Islet precursor cell (in vitro differentiated cells): ENCODE data around the gene TCF23.
A peak's percentile ranks its signal among the peaks of the same experiment; 100 is the strongest.
"Not testable (repeated sequence)": the region's sequence is repeated elsewhere in the genome, so short reads cannot be mapped to it uniquely, and the experiment has no call there.

Experiments
- DNase-seq: peaks from one replicate; pipeline ENCODE4 v3.0.0-alpha.2; 2018

Gene TCF23

GRCh38 chr2:27155069-27155520, 6.3 kb downstream of the TCF23 start:
- no peak for DNase-seq

GRCh38 chr2:27158468-27158867, 9.7 kb downstream of the TCF23 start:
- DNase-seq: no peak

- no peak for DNase-seq
These were observed 10.5 kb downstream of the TCF23 start for GRCh38 chr2:27159271-27159670.

- no peak for DNase-seq
These were observed 11.4 kb downstream of the TCF23 start for GRCh38 chr2:27160191-27160590.

- no peak for DNase-seq
These were observed 13.6 kb downstream of the TCF23 start for GRCh38 chr2:27162151-27163121.

GRCh38 chr2:27164960-27165763, 16.4 kb downstream of the TCF23 start:
- DNase-seq: no peak

GRCh38 chr2:27170581-27171337, 22.0 kb downstream of the TCF23 start:
- DNase-seq: no peak

- no peak for DNase-seq
These were observed 22.6 kb downstream of the TCF23 start for GRCh38 chr2:27171351-27171848.

GRCh38 chr2:27174638-27175037, 25.8 kb downstream of the TCF23 start:
- no peak for DNase-seq

GRCh38 chr2:27175330-27175729, 26.5 kb downstream of the TCF23 start:
- DNase-seq: no peak

- not testable (repeated sequence) for DNase-seq
These were observed 27.0 kb downstream of the TCF23 start for GRCh38 chr2:27175781-27176180.

- no peak for DNase-seq
These were observed 28.9 kb downstream of the TCF23 start for GRCh38 chr2:27177441-27178351.

GRCh38 chr2:27178469-27178868, 29.7 kb downstream of the TCF23 start:
- no peak for DNase-seq

GRCh38 chr2:27179344-27180000, 30.7 kb downstream of the TCF23 start:
- no peak for DNase-seq

- peak; percentile 21 for DNase-seq
These were observed 33.5 kb downstream of the TCF23 start for GRCh38 chr2:27182346-27182745.

GRCh38 chr2:27184115-27184514, 35.3 kb downstream of the TCF23 start:
- DNase-seq: no peak

GRCh38 chr2:27185331-27186026, 36.7 kb downstream of the TCF23 start:
- peak; percentile 44 for DNase-seq

GRCh38 chr2:27186613-27187345, 38.0 kb downstream of the TCF23 start:
- peak; percentile 29 for DNase-seq

GRCh38 chr2:27189989-27190388, 41.2 kb downstream of the TCF23 start:
- DNase-seq: no peak
